ENCODE measurements around the gene TRIM9. TPM values are rescaled to one million over a fixed set of nuclear protein-coding genes. Genes with fewer than 3 reads are reported as not detected.

Gene TRIM9
- total and polyA plus RNA-seq, 2 experiments from 2014 or later = 4.4 to 6.2 TPM

DNA sequence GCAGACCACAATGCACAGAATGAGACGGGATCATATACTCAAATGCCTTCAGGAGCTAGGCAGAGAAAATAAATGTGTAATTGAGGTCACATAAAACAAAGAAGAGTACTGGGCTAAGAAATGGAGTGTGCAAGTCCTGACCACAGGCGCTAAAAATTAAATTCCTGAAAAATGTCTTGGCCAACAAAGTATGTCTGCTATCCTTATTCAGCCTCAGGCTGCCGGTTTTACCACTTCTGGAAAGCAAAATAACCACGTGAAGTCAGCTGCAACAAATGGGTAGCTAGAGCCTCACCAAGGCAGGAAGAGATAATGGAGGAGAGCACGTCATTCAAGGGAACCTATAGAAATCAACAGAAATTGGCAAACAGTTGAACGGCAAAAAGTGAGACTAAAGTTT is 153.8 kb downstream of the TRIM9 start:
- peaks cover 6% of the 10 kb centered on the region for H3K79me2 ChIP-seq (replicated peaks; ENCODE audit: insufficient read depth)
- no peaks in the 10 kb centered on the region; the same call in 2 of the 3 replicates for H3K9me3 Mint-ChIP-seq
- peaks cover 8% of the 10 kb centered on the region; the same call in 1 of the 2 replicates for H3K27me3 ChIP-seq (ENCODE audit: insufficient read depth)
- peaks cover 12% of the 10 kb centered on the region for H3K36me3 Mint-ChIP-seq (ENCODE audit: low read depth)
- TF ChIP-seq NANOG (IDR thresholded peaks at IDR 0.05; ENCODE audit: borderline replicate concordance) (no peak), ZNF462 (CRISPR knock-in tag; IDR thresholded peaks at IDR 0.05) (no peak), STAT1 (IDR thresholded peaks at IDR 0.05; ENCODE audit: unreplicated experiment) (no peak), POLR2AphosphoS5 (IDR thresholded peaks at IDR 0.05; ENCODE audit: low read depth) (no peak), ZNF114 (CRISPR knock-in tag; IDR thresholded peaks at IDR 0.05) (no peak), ETS1 (IDR thresholded peaks at IDR 0.05) (no peak), CREB1 (CRISPR knock-in tag; IDR thresholded peaks at IDR 0.05; ENCODE audit: low read depth) (no peak), EZH2phosphoT487 (IDR thresholded peaks at IDR 0.05; ENCODE audit: unreplicated experiment) (no peak), EZH2 (IDR thresholded peaks at IDR 0.05; ENCODE audit: low read depth, unreplicated experiment) (no peak), ZNF331 (CRISPR knock-in tag; IDR thresholded peaks at IDR 0.05; ENCODE audit: low read depth) (no peak), JUNB (IDR thresholded peaks at IDR 0.05; ENCODE audit: unreplicated experiment) (no peak)
- TF ChIP-seq, protein P1, sequence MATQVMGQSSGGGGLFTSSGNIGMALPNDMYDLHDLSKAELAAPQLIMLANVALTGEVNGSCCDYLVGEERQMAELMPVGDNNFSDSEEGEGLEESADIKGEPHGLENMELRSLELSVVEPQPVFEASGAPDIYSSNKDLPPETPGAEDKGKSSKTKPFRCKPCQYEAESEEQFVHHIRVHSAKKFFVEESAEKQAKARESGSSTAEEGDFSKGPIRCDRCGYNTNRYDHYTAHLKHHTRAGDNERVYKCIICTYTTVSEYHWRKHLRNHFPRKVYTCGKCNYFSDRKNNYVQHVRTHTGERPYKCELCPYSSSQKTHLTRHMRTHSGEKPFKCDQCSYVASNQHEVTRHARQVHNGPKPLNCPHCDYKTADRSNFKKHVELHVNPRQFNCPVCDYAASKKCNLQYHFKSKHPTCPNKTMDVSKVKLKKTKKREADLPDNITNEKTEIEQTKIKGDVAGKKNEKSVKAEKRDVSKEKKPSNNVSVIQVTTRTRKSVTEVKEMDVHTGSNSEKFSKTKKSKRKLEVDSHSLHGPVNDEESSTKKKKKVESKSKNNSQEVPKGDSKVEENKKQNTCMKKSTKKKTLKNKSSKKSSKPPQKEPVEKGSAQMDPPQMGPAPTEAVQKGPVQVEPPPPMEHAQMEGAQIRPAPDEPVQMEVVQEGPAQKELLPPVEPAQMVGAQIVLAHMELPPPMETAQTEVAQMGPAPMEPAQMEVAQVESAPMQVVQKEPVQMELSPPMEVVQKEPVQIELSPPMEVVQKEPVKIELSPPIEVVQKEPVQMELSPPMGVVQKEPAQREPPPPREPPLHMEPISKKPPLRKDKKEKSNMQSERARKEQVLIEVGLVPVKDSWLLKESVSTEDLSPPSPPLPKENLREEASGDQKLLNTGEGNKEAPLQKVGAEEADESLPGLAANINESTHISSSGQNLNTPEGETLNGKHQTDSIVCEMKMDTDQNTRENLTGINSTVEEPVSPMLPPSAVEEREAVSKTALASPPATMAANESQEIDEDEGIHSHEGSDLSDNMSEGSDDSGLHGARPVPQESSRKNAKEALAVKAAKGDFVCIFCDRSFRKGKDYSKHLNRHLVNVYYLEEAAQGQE (IDR thresholded peaks at IDR 0.05; ENCODE audit: unreplicated experiment) = no peak
- H3K27ac ChIP-seq (ENCODE audit: low read depth) = no peak overlapping the region
- no peak overlapping the region for H2AFZ ChIP-seq
- no peaks in the 10 kb centered on the region for H4K20me1 ChIP-seq (replicated peaks; ENCODE audit: insufficient read depth)
- no peak overlapping the region for H3K4me2 ChIP-seq
- H3K4me1 Mint-ChIP-seq = peaks cover 9% of the 10 kb centered on the region
- peaks cover 5% of the 10 kb centered on the region; the same call in 1 of the 2 replicates for H3F3A ChIP-seq (replicated peaks; ENCODE audit: low read depth)
- no peaks in the 10 kb centered on the region for H3K9me2 ChIP-seq (ENCODE audit: insufficient read depth)
- peaks cover 9% of the 10 kb centered on the region for H3K27me3 Mint-ChIP-seq (ENCODE audit: insufficient read depth, low read depth, poor library complexity)
- H3K4me3 ChIP-seq = no peak overlapping the region
- no peak for ATAC-seq
- DNase-seq (ENCODE audit: low spot score) = no peak
- H3K27ac Mint-ChIP-seq = no peak overlapping the region; the same call in 1 of the 2 replicates
- H3K4me1 ChIP-seq (ENCODE audit: insufficient read depth) = peaks cover 11% of the 10 kb centered on the region
- 0 out of 2 replicates have a peak, but pooled peaks cover 4% of the 10 kb centered on the region for H3K36me3 ChIP-seq (ENCODE audit: insufficient read depth)
- no peak overlapping the region for H3K4me3 Mint-ChIP-seq
